ENCODE data around the gene FNDC10. TPM values are rescaled to one million over a fixed set of nuclear protein-coding genes. Genes with fewer than 3 reads are reported as not detected.

Gene FNDC10
- total RNA-seq, 1 experiment from 2014 or later, result 8.4 TPM

DNA sequence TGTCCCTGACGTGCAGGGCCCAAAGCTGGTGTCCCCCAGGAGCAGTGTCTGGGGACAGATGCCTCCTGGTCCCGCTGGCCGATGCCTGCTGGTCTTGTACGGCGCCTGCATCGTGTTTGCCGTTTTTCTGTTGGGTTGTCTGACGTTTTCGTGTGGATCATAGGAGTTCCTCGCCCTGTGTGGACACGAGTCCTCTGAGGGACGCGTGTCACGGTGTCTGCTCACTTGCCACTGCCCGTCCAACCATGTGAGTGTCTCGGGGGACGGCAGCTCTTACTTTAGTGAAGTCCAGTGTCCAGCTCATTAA is 22.8 kb upstream of the FNDC10 start:
- POLR2A ChIA-PET, result no interaction called here
- Histone ChIP-seq H3K9me3 (ENCODE audit: control insufficient read depth in 1 of 2, insufficient read depth in 1 of 2, low read depth in 1 of 2, low read length in 2 of 2) (no peaks in the 10 kb centered on the region), H3K4me1 (ENCODE audit: control insufficient read depth in 1 of 2, insufficient read depth in 2 of 2, low read length in 2 of 2) (peaks cover 4 to 31% of the 10 kb centered on the region in 2 experiments), H3K27me3 (ENCODE audit: insufficient read depth, low read length) (no peaks in the 10 kb centered on the region), H3K79me2 (ENCODE audit: insufficient read depth, low read length) (peaks cover 3% of the 10 kb centered on the region; the same call in 1 of the 2 replicates), H3K9ac (ENCODE audit: low read length) (no peak overlapping the region), H4K20me1 (ENCODE audit: insufficient read depth) (no peaks in the 10 kb centered on the region), H3K9me2 (ENCODE audit: insufficient read depth) (no peaks in the 10 kb centered on the region), H2AFZ (ENCODE audit: low read depth, low read length, poor library complexity, severe bottlenecking) (no peak overlapping the region), H3K36me3 (ENCODE audit: control insufficient read depth in 1 of 2, insufficient read depth in 2 of 2, low read length in 2 of 2) (no peaks in the 10 kb centered on the region; a peak in 1 of 4 replicates), H3K4me3 (replicated peaks in 1 of 2; ENCODE audit: low read depth in 1 of 2, low read length in 2 of 2) (no peak overlapping the region), H3K27ac (ENCODE audit: low read depth, low read length) (no peak overlapping the region), H3K4me2 (ENCODE audit: low read length) (no peak overlapping the region)
- BruUV-seq (replicated peaks), result no TSS peak
- RAD21 ChIA-PET (ENCODE audit: low non-redundant PET in 1 of 2, low total read pairs in 2 of 2, uncharacterized antibody in 2 of 2, unreplicated experiment in 2 of 2), result no interaction called here
- TF ChIP-seq RAD21 (IDR thresholded peaks at IDR 0.05; ENCODE audit: low read depth) (no peak), SP1 (IDR thresholded peaks at IDR 0.05; ENCODE audit: low read depth) (no peak), TCF7L2 (IDR thresholded peaks at IDR 0.05; ENCODE audit: borderline replicate concordance, extremely low read depth, insufficient read depth, insufficient read length) (no peak), POLR2A (IDR thresholded peaks at IDR 0.05; ENCODE audit: borderline replicate concordance, extremely low read depth, insufficient read depth, insufficient read length) (no peak), SRF (IDR thresholded peaks at IDR 0.05; ENCODE audit: low read depth) (no peak), ZFX (IDR thresholded peaks at IDR 0.05) (no peak), EGR1 (IDR thresholded peaks at IDR 0.05; ENCODE audit: low read depth) (no peak), YY1 (IDR thresholded peaks at IDR 0.05; ENCODE audit: extremely low read depth, insufficient replicate concordance, low read depth, low read length) (no peak), SIN3A (IDR thresholded peaks at IDR 0.05; ENCODE audit: low read depth) (no peak), JUND (IDR thresholded peaks at IDR 0.05) (no peak), POLR2AphosphoS5 (IDR thresholded peaks at IDR 0.05; ENCODE audit: low read depth, low read length) (no peak)
- TF ChIP-seq, protein P1, sequence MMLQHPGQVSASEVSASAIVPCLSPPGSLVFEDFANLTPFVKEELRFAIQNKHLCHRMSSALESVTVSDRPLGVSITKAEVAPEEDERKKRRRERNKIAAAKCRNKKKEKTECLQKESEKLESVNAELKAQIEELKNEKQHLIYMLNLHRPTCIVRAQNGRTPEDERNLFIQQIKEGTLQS (IDR thresholded peaks at IDR 0.05), result no peak
- TF ChIP-seq, protein P2, sequence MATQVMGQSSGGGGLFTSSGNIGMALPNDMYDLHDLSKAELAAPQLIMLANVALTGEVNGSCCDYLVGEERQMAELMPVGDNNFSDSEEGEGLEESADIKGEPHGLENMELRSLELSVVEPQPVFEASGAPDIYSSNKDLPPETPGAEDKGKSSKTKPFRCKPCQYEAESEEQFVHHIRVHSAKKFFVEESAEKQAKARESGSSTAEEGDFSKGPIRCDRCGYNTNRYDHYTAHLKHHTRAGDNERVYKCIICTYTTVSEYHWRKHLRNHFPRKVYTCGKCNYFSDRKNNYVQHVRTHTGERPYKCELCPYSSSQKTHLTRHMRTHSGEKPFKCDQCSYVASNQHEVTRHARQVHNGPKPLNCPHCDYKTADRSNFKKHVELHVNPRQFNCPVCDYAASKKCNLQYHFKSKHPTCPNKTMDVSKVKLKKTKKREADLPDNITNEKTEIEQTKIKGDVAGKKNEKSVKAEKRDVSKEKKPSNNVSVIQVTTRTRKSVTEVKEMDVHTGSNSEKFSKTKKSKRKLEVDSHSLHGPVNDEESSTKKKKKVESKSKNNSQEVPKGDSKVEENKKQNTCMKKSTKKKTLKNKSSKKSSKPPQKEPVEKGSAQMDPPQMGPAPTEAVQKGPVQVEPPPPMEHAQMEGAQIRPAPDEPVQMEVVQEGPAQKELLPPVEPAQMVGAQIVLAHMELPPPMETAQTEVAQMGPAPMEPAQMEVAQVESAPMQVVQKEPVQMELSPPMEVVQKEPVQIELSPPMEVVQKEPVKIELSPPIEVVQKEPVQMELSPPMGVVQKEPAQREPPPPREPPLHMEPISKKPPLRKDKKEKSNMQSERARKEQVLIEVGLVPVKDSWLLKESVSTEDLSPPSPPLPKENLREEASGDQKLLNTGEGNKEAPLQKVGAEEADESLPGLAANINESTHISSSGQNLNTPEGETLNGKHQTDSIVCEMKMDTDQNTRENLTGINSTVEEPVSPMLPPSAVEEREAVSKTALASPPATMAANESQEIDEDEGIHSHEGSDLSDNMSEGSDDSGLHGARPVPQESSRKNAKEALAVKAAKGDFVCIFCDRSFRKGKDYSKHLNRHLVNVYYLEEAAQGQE (IDR thresholded peaks at IDR 0.05; ENCODE audit: low read depth), result no peak
- no peak for DNase-seq (ENCODE audit: low read depth, low spot score)
- ATAC-seq, result no peak
- intact Hi-C loops (cut with micrococcal nuclease), result no loop called here
- CTCF ChIA-PET, result no interaction called here

Data from HCT116 (cell line).